Measurements from ENCODE around the gene ZNF468.
"Not testable (repeated sequence)": the region's sequence is repeated elsewhere in the genome, so short reads cannot be mapped to it uniquely, and the experiment has no call there.

The ZNF468 gene

DNA sequence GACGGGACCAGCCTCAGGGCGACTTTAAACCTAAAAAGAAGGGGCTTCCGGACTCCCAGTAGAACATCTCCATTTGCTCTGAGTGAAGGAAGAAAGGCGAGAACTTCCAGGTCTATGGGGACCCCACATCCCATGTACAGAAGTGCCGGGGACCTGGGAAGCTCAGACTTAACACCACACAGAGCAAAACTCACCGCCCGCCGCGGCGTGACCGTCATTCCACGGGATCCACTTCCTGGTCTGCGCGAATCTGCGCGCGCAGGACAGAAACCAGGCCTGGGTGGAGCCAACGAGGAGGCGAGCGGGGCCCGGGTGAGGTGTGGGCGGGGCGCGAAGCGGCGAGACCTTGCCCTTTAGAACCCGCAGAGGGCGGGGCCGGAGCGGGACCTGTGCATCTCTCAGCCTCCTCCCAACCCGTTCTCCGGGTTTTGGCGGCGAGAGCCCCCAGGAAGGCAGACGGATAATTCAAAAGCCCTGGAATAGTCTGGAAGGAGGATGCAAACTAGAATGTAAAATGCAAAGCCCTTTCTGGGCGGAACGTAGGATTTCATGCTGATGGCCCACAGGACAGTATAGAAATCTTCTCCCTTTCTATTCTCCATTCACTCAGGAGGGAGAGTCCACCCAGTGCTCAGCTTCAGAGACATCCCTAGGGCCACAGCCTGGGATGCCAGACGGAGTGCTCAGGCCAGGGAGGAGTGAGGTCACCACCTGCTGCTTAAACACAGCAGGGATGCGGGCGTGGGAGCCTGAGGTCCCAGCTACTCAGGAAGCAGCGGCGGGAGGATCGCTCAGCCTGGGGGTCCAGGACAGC, at the start of gene ZNF468:
Gene ZNF468 (minus strand): TSS at position 242 of the 814 bp plus-strand sequence. CDS start 3,347 bp downstream, outside the sequence.
- Mint-ChIP-seq H3K36me3 (peaks cover 46% of the 10 kb centered on the region), H3K4me1 (peaks cover 26% of the 10 kb centered on the region), H3K27ac (peak within 1 kb of the TSS; percentile 88), H3K9me3 (peaks cover 39% of the 10 kb centered on the region), H3K4me3 (peak within 1 kb of the TSS; percentile 90)
- CTCF ChIA-PET, H3K27me3 Mint-ChIP-seq: not testable (repeated sequence)
- DNase-seq: peak; percentile 80

DNA sequence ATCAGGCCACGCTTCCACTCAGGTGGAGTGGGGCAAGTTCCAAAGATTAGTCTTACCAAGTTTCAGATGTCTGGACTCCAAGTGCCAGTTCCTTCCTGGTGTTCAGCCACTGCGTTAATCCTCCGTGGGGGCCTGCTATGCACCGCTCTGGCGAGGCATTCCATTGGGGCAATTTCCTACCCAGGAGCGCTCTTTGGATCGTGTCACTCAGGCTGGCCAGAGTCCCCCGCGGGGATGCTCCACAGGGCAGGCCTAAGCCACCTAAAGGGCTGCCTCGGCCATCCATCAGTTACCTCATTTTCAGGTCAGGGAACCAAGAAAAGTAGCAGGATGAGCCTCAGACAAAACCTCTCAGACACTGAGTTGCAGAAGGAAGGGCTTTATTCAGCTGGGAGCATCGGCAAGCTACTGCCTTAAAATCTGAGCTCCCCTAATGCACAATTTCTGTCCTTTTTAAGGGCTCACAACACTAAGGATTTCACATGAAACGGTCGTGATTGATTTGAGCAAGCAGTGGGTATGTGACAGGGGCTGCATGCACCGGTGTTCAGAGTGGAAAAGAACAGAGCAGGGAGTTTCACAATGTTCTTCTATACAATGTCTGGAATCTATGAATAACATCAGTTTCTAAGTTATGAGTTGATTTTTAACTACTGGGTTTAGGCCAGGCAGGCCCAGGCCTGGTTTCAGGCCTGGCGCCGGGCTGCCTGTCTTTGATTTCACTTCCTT, 46.8 kb upstream of the ZNF468 start:
- H3K27ac Mint-ChIP-seq, H3K4me1 Mint-ChIP-seq, H3K4me3 Mint-ChIP-seq, DNase-seq, H3K27me3 Mint-ChIP-seq, CTCF ChIA-PET: not testable (repeated sequence)
- H3K36me3 Mint-ChIP-seq: peaks cover 34% of the 10 kb centered on the region
- H3K9me3 Mint-ChIP-seq: peaks cover 50% of the 10 kb centered on the region

DNA sequence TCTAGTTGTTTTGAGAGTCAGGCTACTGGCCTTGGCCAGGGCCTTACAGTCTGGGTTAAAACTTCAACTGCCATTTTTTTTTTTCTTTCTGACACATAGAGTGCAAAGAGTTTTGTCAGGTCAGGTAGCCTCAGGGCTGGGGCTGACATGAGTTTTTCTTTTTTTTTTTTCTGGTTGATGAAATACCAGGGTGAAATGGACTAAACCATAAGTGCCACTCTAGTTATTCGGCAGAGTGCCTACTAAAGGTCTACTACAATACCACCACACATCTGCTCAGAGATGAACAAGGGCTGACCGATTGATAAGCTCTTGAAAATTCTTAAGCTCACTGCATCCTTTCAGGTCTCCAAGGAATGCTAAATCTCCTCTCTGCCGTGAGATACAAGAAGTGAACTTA, 44.4 kb upstream of the ZNF468 start:
- Mint-ChIP-seq H3K36me3 (peaks cover 32% of the 10 kb centered on the region), H3K27ac (no peak overlapping the region), H3K4me3 (no peak overlapping the region), H3K27me3 (no peaks in the 10 kb centered on the region), H3K4me1 (peaks cover 12% of the 10 kb centered on the region), H3K9me3 (peaks cover 43% of the 10 kb centered on the region)
- CTCF ChIA-PET: no interaction called here
- DNase-seq: no peak

DNA sequence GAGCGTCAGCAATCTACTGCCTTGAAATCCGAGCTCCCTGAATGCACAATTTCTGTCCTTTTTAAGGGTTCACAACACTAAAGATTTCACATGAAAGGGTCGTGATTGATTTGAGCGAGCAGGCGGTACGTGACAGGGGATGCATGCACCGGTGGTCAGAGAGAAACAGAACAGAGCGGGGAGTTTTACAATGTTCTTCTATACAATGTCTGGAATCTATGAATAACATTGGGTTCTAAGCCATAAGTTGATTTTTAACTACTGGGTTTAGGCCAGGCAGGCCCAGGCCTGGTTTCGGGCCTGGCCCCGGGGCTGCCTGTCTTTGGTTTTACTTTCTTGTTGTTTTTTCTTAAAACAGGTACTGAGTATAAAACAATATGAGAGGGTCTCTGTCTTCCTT, 41.2 kb upstream of the ZNF468 start:
- Mint-ChIP-seq H3K36me3 (peaks cover 23% of the 10 kb centered on the region), H3K9me3 (peaks cover 31% of the 10 kb centered on the region), H3K4me1 (peaks cover 15% of the 10 kb centered on the region)
- H3K4me3 Mint-ChIP-seq, H3K27ac Mint-ChIP-seq, DNase-seq, CTCF ChIA-PET, H3K27me3 Mint-ChIP-seq: not testable (repeated sequence)

DNA sequence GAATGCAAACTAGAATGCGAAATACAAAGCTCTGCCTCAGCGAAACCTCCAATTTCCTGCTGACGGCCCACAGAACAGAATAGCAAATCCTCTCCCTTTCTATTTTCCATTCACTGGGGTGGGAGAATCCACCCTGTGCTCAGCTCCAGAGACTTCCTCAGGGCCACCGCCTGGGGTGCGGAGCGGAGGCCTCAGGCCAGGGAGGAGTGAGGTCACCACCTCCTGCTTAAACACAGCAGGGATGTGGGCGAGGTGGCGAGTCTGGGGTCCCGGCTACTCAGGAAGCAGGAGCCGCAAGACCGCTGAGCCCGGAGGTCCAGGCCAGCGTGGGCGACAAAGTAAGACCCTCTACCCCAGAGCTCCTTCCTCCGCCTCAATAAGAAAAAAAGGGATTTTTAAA, 40.7 kb upstream of the ZNF468 start:
- Mint-ChIP-seq H3K36me3 (peaks cover 22% of the 10 kb centered on the region), H3K27me3 (no peaks in the 10 kb centered on the region), H3K4me1 (peaks cover 15% of the 10 kb centered on the region), H3K4me3 (peak overlapping the region; percentile 86), H3K9me3 (peaks cover 27% of the 10 kb centered on the region), H3K27ac (peak overlapping the region; percentile 92)
- DNase-seq: no peak
- CTCF ChIA-PET: no interaction called here

DNA sequence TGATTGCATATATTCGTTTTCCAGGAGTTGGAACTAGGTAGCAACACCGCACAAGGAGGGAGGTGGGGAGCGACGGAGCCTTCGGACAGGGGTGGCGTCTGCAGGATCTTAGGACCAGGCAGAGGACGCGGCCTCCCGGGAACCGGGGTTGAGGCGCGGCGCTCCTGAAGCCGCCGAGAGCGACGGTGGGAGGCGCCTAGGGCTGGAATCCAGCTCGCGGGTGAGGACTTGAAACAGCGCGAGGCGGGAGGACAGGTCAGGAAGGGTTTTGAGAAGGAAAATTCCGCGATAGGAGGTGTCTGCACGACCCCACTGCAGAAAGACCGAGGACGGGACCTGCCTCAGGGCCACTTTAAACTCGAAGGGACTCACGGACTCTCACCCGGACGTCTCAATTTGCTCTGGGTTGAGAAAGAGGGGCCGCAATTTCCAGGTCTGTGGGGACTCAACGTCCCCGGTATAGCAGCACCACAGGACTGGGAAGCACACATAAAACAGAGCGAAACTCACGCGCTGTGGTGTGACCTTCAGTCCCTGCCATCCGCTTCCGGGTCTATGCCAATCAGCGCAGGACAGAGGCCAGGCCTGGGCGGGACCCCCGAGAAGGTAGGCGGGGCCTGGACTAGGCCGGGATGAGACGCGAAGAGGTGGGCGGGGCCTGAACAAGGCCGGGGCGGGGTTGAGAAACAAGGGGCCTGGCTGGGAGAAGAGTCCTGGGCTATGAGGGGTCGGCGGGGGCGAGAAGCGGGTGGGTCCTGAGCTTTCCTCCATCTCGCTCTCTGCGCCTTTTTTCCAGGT, 39.9 kb upstream of the ZNF468 start, which contains the start of gene ZNF320:
Gene ZNF320 (minus strand): TSS at position 498 of the 798 bp plus-strand sequence. CDS start 7,380 bp downstream, outside the sequence.
- Mint-ChIP-seq H3K4me3 (peak within 1 kb of the TSS; percentile 86), H3K27ac (peak within 1 kb of the TSS; percentile 92), H3K27me3 (no peaks in the 10 kb centered on the region), H3K9me3 (peaks cover 27% of the 10 kb centered on the region), H3K4me1 (peaks cover 15% of the 10 kb centered on the region), H3K36me3 (peaks cover 29% of the 10 kb centered on the region)
- peak; percentile 94 for DNase-seq
- CTCF ChIA-PET: no interaction called here

DNA sequence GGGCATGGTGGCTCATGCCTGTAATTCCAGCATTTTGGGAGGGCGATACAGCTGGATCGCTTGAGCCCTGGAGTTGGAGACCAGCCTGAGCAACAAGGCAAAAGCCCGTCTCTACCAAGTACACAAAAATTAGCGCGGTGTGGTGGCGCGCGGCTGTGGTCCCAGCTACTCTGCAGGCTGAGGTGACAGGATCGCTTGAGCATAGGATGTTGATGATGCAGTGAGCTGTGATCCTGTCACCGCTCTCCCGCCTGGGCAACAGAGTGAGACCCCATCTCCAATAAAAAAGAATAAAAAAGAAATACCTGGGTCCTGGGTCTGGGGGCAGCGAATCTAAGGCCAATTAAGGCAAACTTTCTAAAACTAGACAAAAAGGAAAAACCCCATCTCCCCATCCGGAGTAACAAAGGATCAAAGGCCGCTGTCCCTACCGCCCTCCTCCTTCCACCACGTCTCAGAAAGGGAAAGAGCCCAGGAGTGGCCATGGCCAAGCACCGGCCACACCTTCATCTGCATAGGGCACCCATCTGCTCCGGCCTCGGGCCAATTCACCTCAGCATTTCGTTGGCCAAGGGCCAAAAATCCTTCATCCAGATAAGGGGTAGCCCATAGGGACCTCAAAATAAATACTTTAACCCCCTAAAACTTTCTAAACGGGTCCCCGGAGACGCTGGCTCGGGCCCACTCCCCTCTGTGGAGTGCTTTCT, 39.2 kb upstream of the ZNF468 start:
- Mint-ChIP-seq H3K36me3 (peaks cover 34% of the 10 kb centered on the region), H3K4me1 (peaks cover 15% of the 10 kb centered on the region), H3K4me3 (peak overlapping the region; percentile 86), H3K27ac (peak overlapping the region; percentile 92), H3K9me3 (peaks cover 28% of the 10 kb centered on the region), H3K27me3 (no peaks in the 10 kb centered on the region)
- CTCF ChIA-PET: no interaction called here
- no peak for DNase-seq

DNA sequence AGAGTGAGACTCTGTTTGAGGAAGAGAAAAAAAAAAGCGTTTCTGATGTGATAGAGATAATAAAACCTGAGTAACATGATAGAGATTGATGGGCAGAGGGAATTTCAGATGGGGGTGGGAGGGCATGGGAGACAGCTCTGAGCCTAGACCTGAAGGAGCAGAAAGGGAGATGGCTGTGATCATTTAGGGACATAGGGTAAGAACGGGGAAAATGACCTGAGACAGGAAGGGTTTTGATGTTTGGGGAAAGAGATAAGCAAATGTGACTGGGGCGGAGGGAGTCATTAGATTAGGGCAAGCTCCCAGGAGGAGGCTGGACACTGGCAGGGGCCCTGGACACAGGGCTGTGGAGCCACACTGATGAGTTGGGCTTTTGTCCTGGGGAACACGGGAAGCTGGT, 33.9 kb upstream of the ZNF468 start:
- Mint-ChIP-seq H3K27ac (no peak overlapping the region), H3K36me3 (peaks cover 55% of the 10 kb centered on the region)

DNA sequence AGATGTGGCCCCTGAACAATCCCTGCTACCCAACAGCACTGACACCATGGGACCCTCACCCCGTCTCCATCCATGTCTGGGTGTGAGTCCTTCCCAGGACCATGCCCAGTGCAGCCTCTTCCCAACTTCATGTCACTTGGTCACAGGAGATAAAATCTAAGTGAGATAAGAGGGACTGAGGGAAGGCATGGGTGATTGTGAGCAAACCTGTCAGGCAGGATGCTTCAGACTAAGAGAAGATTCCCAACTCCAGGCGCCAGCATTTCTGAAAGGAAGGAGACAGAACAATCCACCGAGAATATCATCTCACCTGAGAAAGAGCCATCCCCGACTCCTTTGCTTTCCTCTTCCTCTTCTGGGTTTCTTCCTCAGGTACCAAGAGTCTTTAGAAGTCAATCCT, 32.5 kb upstream of the ZNF468 start:
- Mint-ChIP-seq H3K4me1 (no peaks in the 10 kb centered on the region), H3K27ac (no peak overlapping the region), H3K9me3 (peaks cover 35% of the 10 kb centered on the region), H3K4me3 (no peak overlapping the region), H3K27me3 (no peaks in the 10 kb centered on the region), H3K36me3 (peaks cover 58% of the 10 kb centered on the region)
- DNase-seq: no peak
- CTCF ChIA-PET: no interaction called here

More for the DNA sequence above, 33.9 kb upstream of the ZNF468 start:
- no peak for DNase-seq
- CTCF ChIA-PET: no interaction called here
- Mint-ChIP-seq H3K4me1 (no peaks in the 10 kb centered on the region), H3K27me3 (no peaks in the 10 kb centered on the region), H3K9me3 (peaks cover 34% of the 10 kb centered on the region), H3K4me3 (no peak overlapping the region)

DNA sequence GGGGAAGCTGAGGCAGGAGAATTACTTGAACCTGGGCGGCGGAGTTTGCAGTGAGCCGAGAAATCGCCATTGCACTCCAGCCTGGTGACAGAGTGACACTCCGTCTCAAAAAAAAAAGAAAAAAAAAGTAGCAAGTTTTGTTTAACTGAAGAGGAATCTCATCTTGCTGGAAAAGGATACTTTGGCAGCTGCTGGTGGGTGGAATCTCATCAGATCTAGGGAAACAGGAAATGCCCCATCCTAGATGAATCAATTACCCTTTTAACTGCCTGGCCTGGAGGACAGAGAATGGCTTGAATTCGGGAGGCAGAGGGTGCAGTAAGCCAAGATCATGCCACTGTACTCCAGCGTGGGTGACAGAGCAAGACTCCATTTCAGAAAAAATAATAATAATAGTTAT, 31.7 kb upstream of the ZNF468 start:
- Mint-ChIP-seq H3K27me3 (no peaks in the 10 kb centered on the region), H3K9me3 (peaks cover 37% of the 10 kb centered on the region), H3K36me3 (peaks cover 63% of the 10 kb centered on the region), H3K27ac (no peak overlapping the region), H3K4me1 (no peaks in the 10 kb centered on the region), H3K4me3 (no peak overlapping the region)
- CTCF ChIA-PET: no interaction called here
- DNase-seq: no peak

DNA sequence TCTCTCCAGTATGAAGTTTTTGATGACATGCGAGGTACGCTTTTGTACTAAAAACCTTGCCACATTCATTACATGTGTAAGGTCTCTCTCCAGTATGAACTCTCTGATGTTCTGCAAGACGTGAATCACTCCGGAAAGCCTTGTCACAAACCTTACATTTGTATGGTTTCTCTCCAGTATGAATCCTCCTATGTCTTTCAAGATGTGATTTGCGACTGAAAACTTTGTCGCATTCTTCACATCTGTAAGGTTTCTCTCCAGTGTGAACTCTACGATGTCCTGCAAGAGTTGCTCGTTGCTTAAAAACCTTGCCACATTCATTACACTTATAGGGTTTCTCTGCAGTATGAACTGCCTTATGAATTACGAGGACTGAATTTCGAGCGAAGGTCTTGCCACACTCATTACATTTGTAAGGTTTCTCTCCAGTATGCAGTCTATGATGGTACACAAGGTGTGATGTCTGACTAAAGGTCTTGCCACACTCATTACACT, 23.5 kb upstream of the ZNF468 start:
- peaks cover 64% of the 10 kb centered on the region for H3K9me3 Mint-ChIP-seq
- DNase-seq: no peak
- H3K27me3 Mint-ChIP-seq: no peaks in the 10 kb centered on the region
- CTCF ChIA-PET: no interaction called here
- peaks cover 54% of the 10 kb centered on the region for H3K36me3 Mint-ChIP-seq
- no peak overlapping the region for H3K27ac Mint-ChIP-seq
- H3K4me1 Mint-ChIP-seq: no peaks in the 10 kb centered on the region
- no peak overlapping the region for H3K4me3 Mint-ChIP-seq

DNA sequence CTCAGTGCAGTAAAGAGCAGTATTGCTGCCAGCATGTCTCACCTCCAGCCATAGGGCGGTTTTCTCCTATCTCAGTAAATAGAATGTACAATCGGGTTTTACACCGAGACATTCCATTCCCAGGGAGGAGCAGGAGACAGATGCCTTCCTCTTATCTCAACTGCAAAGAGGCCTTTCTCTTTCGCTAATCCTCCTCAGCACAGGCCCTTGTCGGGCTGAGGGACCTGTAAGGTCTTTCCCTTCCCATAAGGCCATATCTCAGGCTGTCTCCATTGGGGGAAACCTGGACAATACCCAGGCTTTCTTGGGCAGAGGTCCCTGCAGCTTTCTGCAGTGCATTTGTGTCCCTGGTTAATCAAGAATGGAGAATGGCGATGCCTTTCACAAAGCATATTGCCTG, 15.6 kb upstream of the ZNF468 start:
- H3K27ac Mint-ChIP-seq, H3K27me3 Mint-ChIP-seq, DNase-seq, CTCF ChIA-PET, H3K4me1 Mint-ChIP-seq, H3K4me3 Mint-ChIP-seq, H3K36me3 Mint-ChIP-seq: not testable (repeated sequence)
- H3K9me3 Mint-ChIP-seq: peaks cover 62% of the 10 kb centered on the region

DNA sequence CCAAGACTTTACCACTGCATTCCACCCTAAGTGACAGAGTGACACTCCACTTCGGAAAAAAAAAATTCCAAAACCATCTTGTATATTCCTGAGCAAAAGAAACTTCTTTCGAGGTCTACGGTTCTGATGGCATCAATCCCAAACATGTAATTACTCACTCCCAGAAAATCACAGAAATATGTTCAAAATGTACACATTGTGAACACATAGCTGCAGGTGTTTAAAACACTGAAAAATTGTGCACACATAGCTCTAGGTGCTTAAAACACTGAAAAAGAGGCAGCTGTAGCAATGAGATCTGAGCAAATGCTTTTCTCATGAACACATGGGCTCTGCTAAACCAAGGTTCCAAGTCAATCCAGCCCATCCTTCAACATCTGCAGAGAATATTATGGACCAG, 14.0 kb upstream of the ZNF468 start:
- Mint-ChIP-seq H3K4me1 (no peaks in the 10 kb centered on the region), H3K27me3 (no peaks in the 10 kb centered on the region), H3K4me3 (no peak overlapping the region), H3K36me3 (peaks cover 2% of the 10 kb centered on the region), H3K27ac (no peak overlapping the region), H3K9me3 (peaks cover 58% of the 10 kb centered on the region)
- no peak for DNase-seq
- CTCF ChIA-PET: no interaction called here

DNA sequence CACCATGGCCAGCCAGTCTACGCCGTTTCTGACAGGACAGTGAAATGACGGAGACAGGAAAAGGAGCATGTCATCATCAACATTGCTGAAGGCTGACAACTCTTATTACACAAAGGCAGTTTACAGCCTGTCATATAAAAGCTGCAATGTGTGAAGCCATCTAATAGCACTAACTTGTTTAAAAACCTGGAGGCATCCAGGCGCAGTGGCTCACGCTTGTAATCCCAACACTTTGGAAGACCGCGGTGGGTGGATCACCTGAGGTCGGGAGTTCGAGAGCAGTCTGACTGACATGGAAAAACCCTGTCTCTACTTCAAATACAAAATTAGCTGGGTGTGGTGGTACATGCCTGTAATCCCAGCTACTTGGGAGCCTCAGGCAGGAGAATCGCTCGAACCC, 10.6 kb upstream of the ZNF468 start:
- DNase-seq, H3K4me1 Mint-ChIP-seq, H3K27me3 Mint-ChIP-seq, H3K36me3 Mint-ChIP-seq, CTCF ChIA-PET, H3K27ac Mint-ChIP-seq, H3K4me3 Mint-ChIP-seq: not testable (repeated sequence)
- peaks cover 40% of the 10 kb centered on the region for H3K9me3 Mint-ChIP-seq
